HG03097 (cell line): ENCODE measurements around the gene ZBBX.

Source experiments
- ATAC-seq: cut with Tn5 transposase; IDR thresholded peaks from one replicate; pipeline ENCODE4 v1.9.1; 2021; ENCODE audit not compliant: unreplicated experiment, low FRiP score

ZBBX gene

DNA sequence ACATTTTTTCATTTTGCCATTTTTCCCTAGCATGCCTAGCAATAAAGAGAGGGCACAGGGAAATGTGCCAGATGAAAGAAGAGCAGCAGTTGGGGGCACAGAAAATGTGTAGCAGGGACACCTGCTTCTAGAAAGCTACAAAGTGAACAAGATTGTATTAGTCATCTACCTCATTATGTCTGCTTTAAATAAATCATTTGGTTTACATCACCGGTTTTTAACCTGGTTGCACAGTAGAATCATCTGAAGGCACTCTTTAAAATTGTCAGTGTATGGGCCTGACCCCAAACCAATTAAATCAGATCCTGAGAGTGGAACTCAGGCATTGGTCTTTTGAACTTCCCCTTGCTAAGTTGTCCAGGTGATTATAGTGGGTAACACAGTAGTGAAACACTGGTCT is 73.8 kb downstream of the ZBBX start:
- no peak for ATAC-seq

DNA sequence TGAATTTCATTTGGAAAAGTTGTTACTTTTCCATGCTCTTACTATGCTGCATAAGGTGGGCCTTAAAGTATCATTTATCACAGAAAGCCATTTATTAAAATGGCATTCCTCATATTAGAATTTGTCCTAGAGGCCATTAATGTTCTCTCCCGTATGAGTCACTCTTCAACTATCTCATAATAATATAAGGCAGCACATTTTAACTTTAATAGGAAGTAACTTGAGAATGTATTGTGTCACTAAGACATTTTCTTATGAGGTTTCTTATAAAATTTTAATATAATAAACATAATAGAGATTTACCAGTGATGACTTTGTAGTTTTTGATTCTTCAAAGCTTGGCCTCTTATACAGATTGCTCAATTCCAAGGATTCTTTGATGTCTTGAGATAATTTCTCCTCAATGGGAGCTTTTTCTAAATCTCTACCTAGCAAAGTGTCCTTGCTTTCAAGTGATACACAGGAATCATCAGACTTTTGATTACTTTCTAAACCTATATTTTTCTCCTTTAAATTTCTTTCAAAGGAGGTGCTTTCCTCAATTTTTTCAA is 74.7 kb downstream of the ZBBX start:
- no peak for ATAC-seq

DNA sequence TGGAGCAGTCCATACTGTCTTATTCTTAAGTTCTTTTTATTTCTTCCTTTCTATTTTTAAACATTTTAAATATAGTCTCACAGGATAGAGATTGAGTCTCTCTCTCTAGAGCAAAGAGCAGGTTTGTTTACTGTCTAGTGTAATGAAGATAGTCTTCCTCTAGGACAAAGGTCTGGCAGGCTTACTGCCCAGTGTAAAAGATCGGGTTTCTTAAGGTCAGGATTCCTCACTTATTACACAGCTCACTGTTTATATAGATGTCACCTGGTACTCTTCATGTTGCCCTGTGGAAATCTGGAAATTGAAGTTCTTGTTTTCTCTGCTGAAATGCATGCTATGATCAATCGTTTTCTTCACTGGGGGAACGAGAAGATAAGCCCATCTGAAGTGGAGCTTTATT is 76.0 kb downstream of the ZBBX start:
- no peak for ATAC-seq

DNA sequence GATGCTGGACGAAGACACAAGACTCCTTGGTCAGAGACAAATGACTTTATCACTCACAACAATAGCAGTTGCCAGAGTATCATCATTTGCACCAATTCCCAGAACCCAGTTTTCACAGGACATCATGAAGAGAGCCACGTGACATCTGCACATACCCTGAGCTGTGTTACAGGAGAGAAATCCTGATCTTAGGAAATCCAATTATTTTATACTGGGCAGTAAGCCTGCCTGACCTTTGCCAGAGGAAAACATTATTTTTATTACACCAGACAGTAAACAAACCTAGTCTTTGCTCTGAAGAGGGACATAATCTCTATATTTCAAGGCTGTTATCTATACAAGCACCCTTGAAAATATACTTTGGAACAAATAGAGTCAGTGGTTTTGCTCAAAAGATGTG is 77.4 kb downstream of the ZBBX start:
- no peak for ATAC-seq

DNA sequence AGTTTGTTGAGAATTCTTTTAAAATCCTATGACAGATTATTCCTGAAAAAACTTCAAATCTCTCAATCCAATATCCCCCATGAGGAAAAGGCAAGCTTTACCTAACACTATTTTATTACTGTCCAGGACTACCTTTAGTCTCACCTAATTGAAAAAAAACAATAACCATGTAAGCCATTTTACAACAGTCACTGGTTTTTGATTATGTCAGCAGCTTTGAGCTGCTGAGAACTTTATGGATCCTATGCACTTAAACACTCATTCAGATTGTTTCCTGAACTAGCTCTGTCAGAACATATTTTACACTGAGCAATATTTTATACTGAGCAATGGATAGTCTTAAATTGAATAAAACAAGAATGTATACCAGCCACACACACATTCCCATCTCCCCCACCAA is 79.9 kb downstream of the ZBBX start:
- ATAC-seq: no peak

DNA sequence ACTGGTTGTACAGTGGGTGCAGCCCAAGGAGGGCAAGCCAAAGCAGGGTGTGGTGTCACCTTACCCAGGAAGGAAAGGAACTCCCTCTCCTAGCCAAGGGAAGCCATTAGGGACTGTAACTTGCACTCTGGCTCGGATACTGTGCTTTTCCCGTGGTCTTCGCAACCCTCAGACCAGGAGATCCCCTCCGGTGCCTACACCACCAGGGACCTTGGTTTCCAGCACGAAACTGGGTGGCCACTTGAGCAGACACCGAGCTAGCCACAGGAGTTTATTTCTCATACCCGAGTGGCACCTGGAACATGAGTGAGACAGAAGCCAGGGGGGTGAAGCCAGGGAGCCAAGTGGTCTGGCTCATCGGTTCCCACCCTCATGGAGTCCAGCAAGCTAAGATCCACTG is 90.7 kb downstream of the ZBBX start:
- no peak for ATAC-seq

DNA sequence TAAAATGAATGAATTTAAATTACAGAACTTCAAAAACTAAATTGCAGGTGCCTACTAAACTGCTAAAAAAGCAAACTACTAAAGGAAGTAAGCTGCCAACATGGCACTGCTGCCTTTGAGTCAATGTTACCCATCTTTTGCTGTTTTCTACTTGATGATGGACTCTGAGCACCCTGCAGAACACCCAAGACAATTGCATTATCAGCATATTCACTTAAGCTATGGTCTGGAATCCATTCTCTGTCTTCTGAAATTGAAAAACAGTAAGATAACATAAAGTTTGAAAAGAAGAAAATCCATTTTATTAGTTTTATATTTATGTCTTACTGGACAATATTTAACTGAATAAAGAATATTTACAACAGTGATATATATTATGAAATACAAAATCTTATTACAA is 91.4 kb downstream of the ZBBX start:
- ATAC-seq: no peak

DNA sequence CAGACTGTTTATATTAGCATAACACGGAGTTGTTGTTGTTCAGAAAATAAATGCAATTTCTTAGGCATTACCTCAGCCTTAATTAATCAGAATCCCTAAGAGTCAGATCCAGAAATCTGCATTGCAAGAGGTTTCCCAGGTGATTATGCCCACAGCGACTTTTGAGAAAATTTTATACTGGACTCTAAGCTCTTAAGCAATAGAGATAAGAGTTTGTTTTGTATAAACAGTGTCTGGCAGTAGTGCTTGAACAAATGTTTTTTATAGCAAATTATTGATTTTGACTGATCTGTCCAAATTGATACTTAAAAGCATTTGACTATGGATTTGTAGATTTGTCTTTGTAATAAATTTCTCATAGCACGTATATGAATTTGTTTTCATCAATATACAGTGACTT is 92.8 kb downstream of the ZBBX start:
- no peak for ATAC-seq

DNA sequence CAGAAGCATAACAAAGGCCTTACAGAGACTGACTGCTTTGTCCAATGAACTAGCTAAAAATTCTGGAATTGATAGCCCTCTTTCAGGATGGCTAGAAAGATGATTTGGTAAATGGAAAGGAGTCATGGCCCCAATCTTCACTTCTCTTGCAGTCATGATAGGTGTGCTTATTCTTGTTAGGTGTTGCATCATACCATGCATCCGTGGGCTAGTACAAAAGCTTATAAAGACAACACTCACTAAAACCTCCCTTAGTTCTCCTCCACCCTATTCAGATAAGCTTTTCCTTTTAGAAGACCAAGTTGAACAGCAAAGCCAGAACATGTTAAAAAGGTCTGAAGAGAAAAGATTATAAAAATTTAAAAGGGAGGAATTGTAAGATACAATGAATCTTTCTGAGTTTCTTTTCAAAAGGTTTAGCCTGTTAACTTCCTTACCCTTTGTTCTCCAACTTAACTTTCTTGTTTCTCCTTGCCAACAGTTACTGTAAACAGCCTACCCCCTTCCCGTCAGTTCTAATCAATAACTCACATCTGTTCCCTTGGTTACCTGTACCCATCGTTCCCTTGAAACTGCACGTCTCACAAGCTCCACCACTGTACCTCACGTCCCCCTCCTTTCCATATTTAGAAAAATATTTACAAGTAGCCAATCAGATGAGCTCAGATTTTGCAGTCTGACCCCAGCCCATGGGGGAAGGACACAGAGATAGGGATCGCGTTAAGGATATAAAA is 105.8 kb downstream of the ZBBX start:
- ATAC-seq: no peak

DNA sequence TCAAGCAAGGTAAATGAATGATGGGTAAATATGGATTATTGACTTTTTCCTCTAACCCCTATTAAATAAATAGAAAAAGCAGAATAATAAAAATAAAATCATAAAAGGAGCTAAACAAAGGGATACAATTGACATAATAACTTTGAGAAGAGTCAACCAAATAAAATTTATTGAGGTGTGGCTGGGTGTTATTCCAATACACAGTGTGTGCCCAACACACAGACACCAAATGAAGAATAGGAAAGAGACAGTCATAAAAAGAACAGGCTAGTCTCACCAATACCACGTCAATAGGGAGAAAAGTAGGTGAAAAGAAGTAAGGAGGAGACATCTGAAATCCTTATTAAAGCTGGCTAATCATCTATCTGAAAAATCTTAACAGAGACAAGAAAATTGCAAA is 127.1 kb downstream of the ZBBX start:
- no peak for ATAC-seq

DNA sequence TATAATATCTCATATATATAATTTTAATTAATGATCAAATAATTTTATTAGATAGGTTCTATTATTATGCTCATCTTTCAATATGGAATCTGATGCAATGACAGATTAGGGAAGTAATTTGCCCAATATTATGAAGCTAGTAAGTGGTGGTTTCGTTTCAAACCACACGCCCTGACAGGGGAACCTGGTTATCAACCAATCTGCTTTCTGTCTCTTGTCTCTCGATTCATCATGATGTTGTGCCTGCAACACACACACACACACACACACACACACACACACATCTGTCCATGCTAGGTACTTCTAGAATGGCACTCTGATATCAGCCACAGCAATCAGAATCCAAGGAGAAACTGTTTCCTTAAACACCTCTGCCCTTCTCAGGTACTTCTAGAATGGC is 128.4 kb downstream of the ZBBX start:
- no peak for ATAC-seq

DNA sequence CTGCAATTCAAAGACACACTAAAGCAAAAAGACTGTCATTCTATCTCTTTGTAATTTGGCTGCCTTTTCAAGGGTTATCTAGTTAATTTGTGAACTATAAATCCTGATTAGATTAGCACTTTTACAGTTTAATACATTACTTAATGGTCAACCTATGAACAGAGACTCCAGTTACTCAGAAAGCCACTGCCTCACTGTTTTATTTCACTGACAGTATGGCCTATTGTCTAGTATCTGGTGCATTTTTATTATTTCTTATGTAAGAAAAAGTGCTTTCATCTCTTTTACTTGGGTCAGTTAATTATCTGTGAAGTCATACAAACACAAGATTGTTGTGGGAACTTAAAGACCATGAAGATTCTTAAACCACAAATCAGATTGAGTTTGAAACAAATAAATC is 133.8 kb downstream of the ZBBX start:
- no peak for ATAC-seq

DNA sequence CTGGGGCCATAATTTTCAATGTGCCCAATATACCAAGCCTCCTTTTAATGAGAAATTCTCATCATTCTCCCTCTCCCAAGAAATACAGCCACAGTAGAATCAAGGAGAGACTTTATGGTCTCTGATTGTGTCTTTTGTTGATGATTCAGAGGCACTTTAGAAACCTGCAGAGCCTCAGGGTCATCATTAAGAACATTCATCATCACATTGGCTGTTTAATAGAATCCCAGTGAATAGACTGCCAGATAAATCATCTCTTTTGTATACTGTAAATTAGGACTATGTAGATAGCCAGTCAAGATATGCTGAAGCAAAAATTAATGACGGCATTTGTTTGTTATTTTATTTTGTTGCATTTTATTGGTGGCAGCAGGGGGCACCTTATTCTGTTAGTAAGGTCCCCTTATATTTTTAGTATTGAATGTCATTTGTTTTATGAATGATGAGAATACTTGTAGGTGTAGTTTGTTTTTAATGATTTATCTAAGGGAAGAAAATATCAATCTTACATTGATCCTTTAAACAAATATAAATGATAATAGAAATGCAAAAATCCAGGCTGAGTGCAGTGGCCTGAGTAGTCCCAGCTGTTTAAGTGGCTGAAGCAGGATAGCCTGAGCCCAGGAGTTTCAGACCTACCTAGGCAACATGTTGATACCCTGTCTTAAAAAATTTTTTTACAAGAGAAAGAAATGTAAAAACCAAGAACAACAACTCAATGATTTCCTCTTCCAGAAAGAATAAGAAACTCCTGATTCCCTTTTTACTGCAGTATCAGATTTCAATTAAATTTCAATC is 138.8 kb downstream of the ZBBX start:
- ATAC-seq: no peak

DNA sequence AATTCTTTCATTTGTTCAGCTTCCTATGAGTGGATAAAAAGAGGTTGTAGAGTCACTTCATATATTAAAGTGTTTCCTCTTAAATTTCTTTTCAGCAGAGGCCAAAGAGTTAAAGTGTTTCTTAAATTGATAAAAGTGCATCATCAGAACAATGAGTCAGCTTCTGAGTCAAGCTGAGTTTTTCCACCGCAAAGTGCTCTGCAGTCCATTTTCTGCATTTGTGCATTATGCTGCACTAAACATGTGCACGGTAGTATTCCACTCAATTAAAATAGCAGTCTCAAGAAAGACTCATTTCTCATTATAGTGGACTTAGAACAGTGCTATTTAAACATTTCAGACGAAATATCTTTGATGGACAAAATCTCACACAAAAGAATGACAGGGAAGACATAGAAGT is 152.0 kb downstream of the ZBBX start:
- ATAC-seq: no peak

DNA sequence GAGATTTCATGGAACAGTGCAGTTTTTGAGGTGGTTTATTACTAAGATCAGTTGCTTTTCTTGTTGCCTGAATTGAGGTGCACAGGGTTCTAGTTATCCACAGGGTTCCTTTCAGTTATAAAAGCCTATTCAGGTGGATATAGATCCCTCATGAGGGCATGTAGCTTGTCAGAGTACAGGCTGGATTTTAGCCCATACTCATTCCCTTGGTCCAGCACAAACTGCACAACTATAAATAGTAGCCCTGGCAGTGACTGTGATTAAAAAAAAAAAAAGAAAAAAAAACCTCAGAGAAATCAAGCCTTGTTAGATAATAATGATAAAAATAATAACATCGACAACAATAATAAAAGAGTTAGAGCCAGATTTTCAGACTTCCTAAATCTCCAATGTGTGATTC is 154.3 kb downstream of the ZBBX start:
- no peak for ATAC-seq

DNA sequence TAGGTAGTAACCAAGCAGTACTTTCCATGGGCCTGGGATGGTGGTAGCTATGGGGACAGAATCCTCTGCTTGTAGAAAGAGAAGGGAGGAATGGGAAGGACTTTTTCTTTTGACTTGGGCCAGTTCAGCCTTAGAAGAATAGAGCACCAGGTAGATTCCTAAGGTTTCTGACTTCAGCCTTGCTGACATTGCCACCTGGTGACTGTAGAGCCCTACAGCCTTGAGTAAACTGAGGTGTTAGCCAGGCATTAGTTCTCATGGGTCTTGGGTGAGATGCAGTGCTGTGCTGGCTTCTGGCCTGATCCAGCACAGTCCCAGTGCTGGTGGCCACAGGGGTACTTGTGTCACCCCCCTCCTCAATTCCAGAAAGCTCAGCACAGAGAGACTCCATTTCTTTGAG is 171.1 kb downstream of the ZBBX start:
- no peak for ATAC-seq

DNA sequence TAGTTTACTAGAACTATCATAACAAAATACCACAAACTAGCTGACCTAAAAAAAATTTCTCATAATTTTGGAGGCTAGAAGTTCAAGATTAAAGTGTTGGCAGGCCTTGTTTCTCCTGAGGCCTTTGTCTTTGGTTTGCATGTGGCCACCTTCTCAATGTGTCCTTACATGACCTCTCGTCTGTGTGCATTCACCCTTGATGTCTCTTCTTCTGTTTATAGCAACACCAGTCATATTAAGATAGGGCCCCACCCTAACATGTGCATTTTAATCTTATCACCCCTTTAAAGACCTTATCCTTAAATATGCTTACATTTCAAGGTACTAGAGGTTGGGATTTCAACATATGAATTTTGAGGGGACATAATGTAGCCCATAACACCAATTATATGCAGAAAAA is 177.0 kb downstream of the ZBBX start:
- ATAC-seq: no peak

DNA sequence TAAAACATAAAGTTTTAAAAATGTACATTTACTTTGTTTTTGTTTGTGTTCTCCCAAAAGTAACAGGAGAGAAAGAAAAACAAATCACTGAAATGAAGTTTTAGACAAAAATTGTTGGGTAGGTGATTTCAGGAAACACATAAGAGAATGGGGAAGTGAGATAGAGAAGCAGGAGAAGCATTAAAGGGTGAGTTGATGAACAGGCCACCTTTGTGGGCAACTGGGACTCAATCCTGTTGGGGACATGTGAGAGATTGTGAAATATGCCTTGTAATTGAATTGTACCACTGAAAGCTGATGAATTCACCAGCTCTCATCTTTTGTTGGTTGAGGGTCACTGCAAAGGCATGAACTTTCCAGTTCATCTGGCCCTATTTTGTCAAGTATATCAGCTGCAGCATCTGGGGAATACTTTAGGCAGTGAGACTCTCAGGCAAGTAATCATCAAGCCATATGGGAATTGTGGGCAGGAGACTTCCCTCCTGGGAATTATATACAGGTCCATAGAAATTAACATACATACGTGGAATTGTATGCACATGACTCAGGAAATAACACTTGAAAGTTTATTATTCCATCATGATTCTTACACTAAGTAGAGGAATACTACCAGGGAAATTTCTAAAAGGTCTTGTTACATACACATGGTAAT is 181.0 kb downstream of the ZBBX start:
- no peak for ATAC-seq
